ENCODE data around the gene MSH5.

GRCh38 chr6:31708224-31708623, 31.6 kb upstream of the MSH5 start:
- TF ChIP-seq EZH2phosphoT487 (IDR thresholded peaks at IDR 0.05; ENCODE audit: low read depth) (no peak), CTCF (IDR thresholded peaks at IDR 0.05; ENCODE audit: low read depth, low read length) (no peak)

Data from OCI-LY3 (cell line).